Activated CD4-positive, alpha-beta T cell treated with anti-CD3 and anti-CD28 coated beads, Interleukin-2, amount 50 U/mL, for 16 hours (primary cell): ENCODE data around the gene KHDC3L.

Source experiments
- DNase-seq: peaks from one replicate; pipeline ENCODE4 v3.0.0-alpha.2; 2020

KHDC3L gene

GRCh38 chr6:73362358-73362757 is at the start of gene KHDC3L:
KHDC3L (plus strand) TSS chr6:73362658; CDS start chr6:73362730, 72 bp downstream.
- DNase-seq, result no peak

- no peak for DNase-seq
Measured at GRCh38 chr6:73314577-73315492, 47.6 kb upstream of the KHDC3L start.

GRCh38 chr6:73323323-73323722 is 39.1 kb upstream of the KHDC3L start:
- no peak for DNase-seq

- DNase-seq, result no peak
Measured at GRCh38 chr6:73325656-73326055, 36.8 kb upstream of the KHDC3L start.

GRCh38 chr6:73328790-73329189 is 33.7 kb upstream of the KHDC3L start:
- no peak for DNase-seq

GRCh38 chr6:73329201-73329600 is 33.3 kb upstream of the KHDC3L start:
- DNase-seq, result peak; percentile 57

GRCh38 chr6:73339340-73339739 is 23.1 kb upstream of the KHDC3L start:
- DNase-seq, result no peak

- no peak for DNase-seq
Measured at GRCh38 chr6:73340048-73340447, 22.4 kb upstream of the KHDC3L start.

- no peak for DNase-seq
Measured at GRCh38 chr6:73341335-73341734, 21.1 kb upstream of the KHDC3L start.

GRCh38 chr6:73342174-73342573 is 20.3 kb upstream of the KHDC3L start:
- no peak for DNase-seq

GRCh38 chr6:73343164-73343563 is 19.3 kb upstream of the KHDC3L start:
- DNase-seq, result no peak

- no peak for DNase-seq
Measured at GRCh38 chr6:73348550-73349204, 13.8 kb upstream of the KHDC3L start.

GRCh38 chr6:73349311-73349710 is 13.1 kb upstream of the KHDC3L start:
- no peak for DNase-seq

- no peak for DNase-seq
Measured at GRCh38 chr6:73353636-73354593, 8.5 kb upstream of the KHDC3L start, which contains the start of gene DPPA5. DPPA5 (minus strand) TSS chr6:73354276; CDS start chr6:73354225, 51 bp downstream.

- no peak for DNase-seq
Measured at GRCh38 chr6:73362869-73363536, 545 bp downstream of the KHDC3L start.

- DNase-seq, result no peak
Measured at GRCh38 chr6:73363537-73363875, 1.0 kb downstream of the KHDC3L start.

GRCh38 chr6:73364121-73364520 is 1.7 kb downstream of the KHDC3L start:
- DNase-seq, result no peak

- no peak for DNase-seq
Measured at GRCh38 chr6:73364549-73364948, 2.1 kb downstream of the KHDC3L start.

GRCh38 chr6:73367761-73368355 is 5.4 kb downstream of the KHDC3L start:
- DNase-seq, result no peak

- no peak for DNase-seq
Measured at GRCh38 chr6:73368675-73369074, 6.2 kb downstream of the KHDC3L start.

- no peak for DNase-seq
Measured at GRCh38 chr6:73369157-73369556, 6.7 kb downstream of the KHDC3L start.

- no peak for DNase-seq
Measured at GRCh38 chr6:73369563-73369962, 7.1 kb downstream of the KHDC3L start, which contains the start of gene OOEP. OOEP (minus strand) TSS chr6:73369897; CDS start chr6:73369792, 105 bp downstream.
